Activated CD8-positive, alpha-beta T cell treated with anti-CD3 and anti-CD28 coated beads for 36 hours (primary cell): ENCODE data around the gene RAB3IP. TPM values are rescaled to one million over a fixed set of nuclear protein-coding genes. Genes with fewer than 3 reads are reported as not detected.
"Not testable (repeated sequence)": the region's sequence is repeated elsewhere in the genome, so short reads cannot be mapped to it uniquely, and the experiment has no call there.

ENCODE experiments used
- ATAC-seq: fragments of 200-7000 bp; cut with Tn5 transposase; one replicate; pipeline ENCODE4 v1.10.0; 2021; ENCODE audit warnings: mild to moderate bottlenecking, moderate library complexity
- CTCF ChIA-PET: fragments of 350-600 bp; sonication (Branson Sonifier 250); formaldehyde crosslinking; loops from one replicate; lab custom pipeline; 2021; ENCODE audit warnings: antibody characterized with exemption; lab: Charles Lee
- POLR2A ChIA-PET: fragments of 350-600 bp; sonication (Branson Sonifier 250); formaldehyde crosslinking; loops from one replicate; lab custom pipeline; 2021; ENCODE audit warnings: antibody characterized with exemption; lab: Charles Lee
- DNase-seq: peaks from one replicate; pipeline ENCODE4 v3.0.0-alpha.2; 2020
- H3K27ac Mint-ChIP-seq: one replicate; pipeline ENCODE4 v1.8.0; 2021; ENCODE audit warnings: mild to moderate bottlenecking, mixed read lengths
- H3K27me3 Mint-ChIP-seq: one replicate; pipeline ENCODE4 v1.8.0; 2021; ENCODE audit warnings: mixed read lengths
- H3K36me3 Mint-ChIP-seq: one replicate; pipeline ENCODE4 v1.8.0; 2021; ENCODE audit warnings: low read depth, mixed read lengths
- H3K4me1 Mint-ChIP-seq: one replicate; pipeline ENCODE4 v1.8.0; 2021; ENCODE audit warnings: low read depth, mixed read lengths
- H3K4me3 Mint-ChIP-seq: one replicate; pipeline ENCODE4 v1.8.0; 2021; ENCODE audit warnings: mild to moderate bottlenecking, moderate library complexity, mixed read lengths
- H3K9me3 Mint-ChIP-seq: one replicate; pipeline ENCODE4 v1.8.0; 2021; ENCODE audit warnings: mixed read lengths
- intact Hi-C: fragments of 100-400 bp; cut with micrococcal nuclease; formaldehyde crosslinking; loops from one replicate; pipeline ENCODE4 v1.10.0; 2022
- total RNA-seq, 2 experiments: library from RNA; stranded (reverse); gene quantifications; one replicate each; pipeline ENCODE4 v1.2.3, GENCODE V29; 2021
- TF ChIP-seq, protein P1 (sequence below): fragments of 200-600 bp; IDR thresholded peaks from one replicate; pipeline ENCODE4 v1.8.0; 2022; ENCODE audit warnings: antibody characterized with exemption, mild to moderate bottlenecking

The RAB3IP gene
- total RNA-seq, 2 experiments from 2014 or later: 31.4 to 37.2 TPM

DNA sequence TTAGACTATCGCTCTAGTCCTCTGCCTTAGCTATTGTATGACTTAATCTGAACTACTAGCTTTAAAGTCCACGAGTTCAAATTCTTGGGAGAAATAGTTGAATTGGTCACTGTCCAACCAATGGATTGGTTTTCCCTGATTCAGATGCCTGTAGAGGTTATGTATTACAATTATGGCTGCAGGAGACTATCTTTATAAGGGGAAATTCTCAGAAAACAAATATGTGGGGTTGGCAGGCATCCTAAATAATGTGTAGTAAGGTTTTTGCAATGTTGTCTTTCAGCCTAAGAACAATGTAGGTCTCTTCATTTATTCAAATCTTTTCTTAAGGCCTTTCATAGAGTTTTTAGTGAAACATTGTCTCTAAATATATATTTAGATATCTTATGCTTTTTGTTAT lies 113.3 kb downstream of the RAB3IP start:
- no peaks in the 10 kb centered on the region for H3K36me3 Mint-ChIP-seq
- H3K9me3 Mint-ChIP-seq: peaks cover 3% of the 10 kb centered on the region
- no peak overlapping the region for H3K4me3 Mint-ChIP-seq
- H3K4me1 Mint-ChIP-seq: no peaks in the 10 kb centered on the region
- ChIA-PET POLR2A (no interaction called here), CTCF (interaction anchor here (1.0 kb wide), 1 partner anchor 28 kb away, joined by 3 read pairs; no protein-coding TSS in a partner anchor)
- no peak overlapping the region for H3K27ac Mint-ChIP-seq
- TF ChIP-seq, protein P1, sequence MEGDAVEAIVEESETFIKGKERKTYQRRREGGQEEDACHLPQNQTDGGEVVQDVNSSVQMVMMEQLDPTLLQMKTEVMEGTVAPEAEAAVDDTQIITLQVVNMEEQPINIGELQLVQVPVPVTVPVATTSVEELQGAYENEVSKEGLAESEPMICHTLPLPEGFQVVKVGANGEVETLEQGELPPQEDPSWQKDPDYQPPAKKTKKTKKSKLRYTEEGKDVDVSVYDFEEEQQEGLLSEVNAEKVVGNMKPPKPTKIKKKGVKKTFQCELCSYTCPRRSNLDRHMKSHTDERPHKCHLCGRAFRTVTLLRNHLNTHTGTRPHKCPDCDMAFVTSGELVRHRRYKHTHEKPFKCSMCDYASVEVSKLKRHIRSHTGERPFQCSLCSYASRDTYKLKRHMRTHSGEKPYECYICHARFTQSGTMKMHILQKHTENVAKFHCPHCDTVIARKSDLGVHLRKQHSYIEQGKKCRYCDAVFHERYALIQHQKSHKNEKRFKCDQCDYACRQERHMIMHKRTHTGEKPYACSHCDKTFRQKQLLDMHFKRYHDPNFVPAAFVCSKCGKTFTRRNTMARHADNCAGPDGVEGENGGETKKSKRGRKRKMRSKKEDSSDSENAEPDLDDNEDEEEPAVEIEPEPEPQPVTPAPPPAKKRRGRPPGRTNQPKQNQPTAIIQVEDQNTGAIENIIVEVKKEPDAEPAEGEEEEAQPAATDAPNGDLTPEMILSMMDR: no peak
- intact Hi-C loops: no loop called here
- DNase-seq (no peak), ATAC-seq (no peak)
- H3K27me3 Mint-ChIP-seq: peaks cover 12% of the 10 kb centered on the region

DNA sequence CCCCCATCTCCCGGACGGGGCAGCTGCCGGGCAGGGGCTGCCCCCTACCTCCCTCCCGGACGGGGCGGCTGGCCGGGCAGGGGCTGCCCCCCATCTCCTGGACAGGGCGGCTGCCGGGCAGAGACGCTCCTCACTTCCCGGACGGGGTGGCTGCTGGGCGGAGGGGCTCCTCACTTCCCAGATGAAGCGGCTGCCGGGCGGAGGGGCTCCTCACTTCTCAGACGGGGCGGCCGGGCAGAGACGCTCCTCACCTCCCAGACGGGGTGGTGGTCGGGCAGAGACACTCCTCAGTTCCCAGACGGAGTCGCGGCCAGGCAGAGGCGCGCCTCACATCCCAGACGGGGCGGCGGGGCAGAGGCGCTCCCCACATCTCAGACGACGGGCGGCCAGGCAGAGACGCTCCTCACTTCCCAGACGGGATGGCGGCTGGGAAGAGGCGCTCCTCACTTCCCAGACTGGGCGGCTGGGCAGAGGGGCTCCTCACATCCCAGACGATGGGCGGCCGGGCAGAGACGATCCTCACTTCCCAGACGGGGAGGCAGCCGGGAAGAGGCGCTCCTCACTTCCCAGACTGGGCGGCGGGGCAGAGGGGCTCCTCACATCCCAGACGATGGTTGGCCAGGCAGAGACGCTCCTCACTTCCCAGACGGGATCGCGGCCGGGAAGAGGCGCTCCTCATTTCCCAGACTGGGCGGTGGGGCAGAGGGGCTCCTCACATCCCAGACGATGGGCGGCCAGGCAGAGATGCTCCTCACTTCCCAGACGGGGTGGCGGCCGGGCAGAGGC lies 114.7 kb downstream of the RAB3IP start:
- DNase-seq, H3K4me3 Mint-ChIP-seq, CTCF ChIA-PET, H3K9me3 Mint-ChIP-seq, ATAC-seq, H3K36me3 Mint-ChIP-seq, H3K4me1 Mint-ChIP-seq, POLR2A ChIA-PET, H3K27ac Mint-ChIP-seq, intact Hi-C loops: not testable (repeated sequence)
- peaks cover 12% of the 10 kb centered on the region for H3K27me3 Mint-ChIP-seq

DNA sequence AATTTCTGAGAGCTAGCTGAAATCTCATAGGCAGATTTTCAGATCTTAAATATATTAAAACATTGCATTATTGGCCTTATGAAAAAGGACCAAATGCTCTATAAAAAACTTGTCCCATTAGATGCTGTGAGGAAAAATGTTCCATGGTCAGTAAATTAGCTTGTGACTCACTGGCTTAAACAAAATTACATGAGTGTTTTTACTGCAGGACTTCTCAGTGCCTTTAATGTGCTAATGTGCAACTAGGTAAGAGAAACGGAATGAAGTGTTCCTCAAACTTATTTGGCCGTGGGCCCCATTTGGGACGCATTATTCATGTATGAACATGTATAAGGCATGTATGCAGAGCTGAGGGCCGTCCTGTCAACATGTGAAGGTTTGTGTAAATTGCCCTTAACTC lies 128.0 kb downstream of the RAB3IP start:
- Mint-ChIP-seq H3K4me3 (no peak overlapping the region), H3K27me3 (peaks cover 10% of the 10 kb centered on the region), H3K9me3 (no peaks in the 10 kb centered on the region), H3K27ac (no peak overlapping the region), H3K36me3 (no peaks in the 10 kb centered on the region), H3K4me1 (no peaks in the 10 kb centered on the region)
- TF ChIP-seq, protein P1: no peak
- CTCF ChIA-PET: interaction anchor here (1.1 kb wide), 1 partner anchor 34 kb away, joined by 3 read pairs; no protein-coding TSS in a partner anchor
- ATAC-seq: no peak
- intact Hi-C loops: no loop called here
- POLR2A ChIA-PET: no interaction called here
- DNase-seq: no peak

DNA sequence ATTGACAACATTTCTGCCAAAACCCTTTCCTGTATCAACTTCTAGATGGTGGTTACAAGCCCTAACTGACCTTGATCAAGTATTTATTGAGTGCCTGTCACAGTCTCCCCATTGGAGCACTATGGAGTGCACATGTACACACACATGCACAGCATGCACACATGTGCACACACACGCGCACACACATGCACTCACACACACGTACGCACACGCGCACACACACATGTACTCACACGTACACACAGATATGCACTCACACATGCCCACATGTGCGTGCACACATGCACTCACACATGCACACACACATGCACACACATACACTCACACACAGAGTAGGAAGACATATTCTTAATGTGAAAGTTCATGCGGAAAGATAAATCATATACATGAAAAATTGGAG lies 130.0 kb downstream of the RAB3IP start:
- TF ChIP-seq, protein P1: no peak
- Mint-ChIP-seq H3K27ac (no peak overlapping the region), H3K9me3 (no peaks in the 10 kb centered on the region), H3K4me3 (no peak overlapping the region), H3K27me3 (peaks cover 11% of the 10 kb centered on the region), H3K36me3 (no peaks in the 10 kb centered on the region), H3K4me1 (no peaks in the 10 kb centered on the region)
- DNase-seq (no peak), ATAC-seq (no peak)
- intact Hi-C loops: no loop called here
- CTCF ChIA-PET: interaction anchor here (2.4 kb wide), 1 partner anchor 11 kb away, joined by 11 read pairs; no protein-coding TSS in a partner anchor
- POLR2A ChIA-PET: no interaction called here

DNA sequence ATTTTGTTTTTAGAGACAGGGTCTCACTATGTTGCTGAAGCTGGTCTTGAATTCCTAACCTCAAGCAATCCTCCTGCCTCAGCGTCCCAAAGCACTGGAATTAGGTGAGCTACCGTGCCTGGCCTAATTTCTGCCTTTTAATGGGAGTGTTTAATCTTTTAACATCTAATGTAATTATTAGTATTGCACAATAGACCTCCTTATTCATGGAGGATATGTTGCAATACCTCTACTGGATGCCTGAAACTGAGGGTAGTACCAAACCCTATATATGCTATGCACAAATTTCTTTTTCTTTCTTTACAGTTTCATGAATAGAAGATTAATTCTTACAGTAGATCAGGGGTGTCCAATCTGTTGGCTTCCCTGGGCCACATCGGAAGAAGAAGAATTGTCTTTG lies 134.1 kb downstream of the RAB3IP start:
- intact Hi-C loops: no loop called here
- no peak for DNase-seq
- ChIA-PET POLR2A (no interaction called here), CTCF (interaction anchor here (0.9 to 1.4 kb wide), 2 partner anchors 9 to 28 kb away, joined by 3 read pairs; no protein-coding TSS in a partner anchor)
- H3K36me3 Mint-ChIP-seq: no peaks in the 10 kb centered on the region
- no peak overlapping the region for H3K4me3 Mint-ChIP-seq
- peaks cover 12% of the 10 kb centered on the region for H3K27me3 Mint-ChIP-seq
- TF ChIP-seq, protein P1: no peak
- no peaks in the 10 kb centered on the region for H3K9me3 Mint-ChIP-seq
- no peak overlapping the region for H3K27ac Mint-ChIP-seq
- H3K4me1 Mint-ChIP-seq: no peaks in the 10 kb centered on the region
- ATAC-seq: no peak

Other genes starting within 250 kb of the RAB3IP start
- gene CCT2, start 153.4 kb upstream of the RAB3IP start, total RNA-seq: 100 to 1,000 TPM; 389 to 403 TPM
- not detected for gene LRRC10, start 128.0 kb upstream of the RAB3IP start, total RNA-seq
- not detected for gene BEST3, start 39.6 kb upstream of the RAB3IP start, total RNA-seq
- gene MYRFL, start 86.4 kb downstream of the RAB3IP start, total RNA-seq: not detected